ENCODE data around the gene FMNL2. TPM values are rescaled to one million over a fixed set of nuclear protein-coding genes. Genes with fewer than 3 reads are reported as not detected.

Gene FMNL2
- total and polyA plus RNA-seq, 10 donors, result 8.8 to 59.3 (median 33.5) TPM

GRCh38 chr2:152617456-152618192, 282.6 kb downstream of the FMNL2 start:
- 85 to 93% (median 91%) methylated on average over 4 of the region's 4 CpGs for WGBS, 5 donors
- H3K27me3 ChIP-seq (replicated peaks in 1 of 7), result no peaks in the 10 kb centered on the region
- H3K4me3 ChIP-seq, result no peak overlapping the region
- peaks cover 0 to 15% (median 9%) of the 10 kb centered on the region in 6 donors for H3K4me1 ChIP-seq
- no peak for DNase-seq
- no peaks in the 10 kb centered on the region for H3K9me3 ChIP-seq
- peaks cover 0 to 46% (median 0%) of the 10 kb centered on the region in 6 donors for H3K36me3 ChIP-seq
- H3K27ac ChIP-seq, result no peak overlapping the region
- TF ChIP-seq POLR2AphosphoS5 (IDR thresholded peaks at IDR 0.05) (no peak), POLR2A (IDR thresholded peaks at IDR 0.05) (no peak), CTCF (IDR thresholded peaks at IDR 0.05 in 8 of 11, conservative IDR thresholded peaks at IDR 0.05 in 3 of 11) (no peak)
- intact Hi-C loops (cut with DNase I; ENCODE audit: low total_unique reads), result no loop called here

- Histone ChIP-seq H3K4me3 (no peak overlapping the region), H3K27ac (no peak overlapping the region), H3K36me3 (peaks cover 0 to 46% (median 0%) of the 10 kb centered on the region in 6 donors), H3K9me3 (no peaks in the 10 kb centered on the region), H3K27me3 (replicated peaks in 1 of 7) (no peaks in the 10 kb centered on the region), H3K4me1 (peaks cover 0 to 12% (median 3%) of the 10 kb centered on the region in 6 donors)
- TF ChIP-seq POLR2A (IDR thresholded peaks at IDR 0.05), result no peak
- TF ChIP-seq CTCF (IDR thresholded peaks at IDR 0.05 in 8 of 11, conservative IDR thresholded peaks at IDR 0.05 in 3 of 11), result no peak
- no peak for TF ChIP-seq POLR2AphosphoS5 (IDR thresholded peaks at IDR 0.05)
- DNase-seq, result no peak
- intact Hi-C loops (cut with DNase I; ENCODE audit: low total_unique reads), result no loop called here
- 87 to 96% (median 93%) methylated on average over 5 of the region's 5 CpGs for WGBS, 5 donors
Observed at GRCh38 chr2:152618193-152618564, 283.2 kb downstream of the FMNL2 start.

- H3K4me3 ChIP-seq, result no peak overlapping the region
- H3K4me1 ChIP-seq, result peaks cover 0 to 13% (median 0%) of the 10 kb centered on the region in 6 donors
- peaks cover 0 to 42% (median 0%) of the 10 kb centered on the region in 6 donors for H3K36me3 ChIP-seq
- H3K27me3 ChIP-seq (replicated peaks in 1 of 7), result no peaks in the 10 kb centered on the region
- DNase-seq, result no peak
- H3K9me3 ChIP-seq, result no peaks in the 10 kb centered on the region
- H3K27ac ChIP-seq, result no peak overlapping the region
- TF ChIP-seq CTCF (IDR thresholded peaks at IDR 0.05 in 8 of 11, conservative IDR thresholded peaks at IDR 0.05 in 3 of 11), result no peak
- TF ChIP-seq POLR2A (IDR thresholded peaks at IDR 0.05), result no peak
- no peak for TF ChIP-seq POLR2AphosphoS5 (IDR thresholded peaks at IDR 0.05)
- intact Hi-C loops (cut with DNase I; ENCODE audit: low total_unique reads), result loop anchor here (10.0 kb wide), 1 partner anchor 275 kb away; no protein-coding TSS in a partner anchor
- WGBS, 5 donors, result 84 to 91% (median 86%) methylated on average over 7 of the region's 7 CpGs
Observed at GRCh38 chr2:152620208-152620607, 285.2 kb downstream of the FMNL2 start.

- intact Hi-C loops (cut with DNase I; ENCODE audit: low total_unique reads), result loop anchor here (10.0 kb wide), 1 partner anchor 276 kb away; no protein-coding TSS in a partner anchor
Observed at GRCh38 chr2:152620985-152621384, 286.0 kb downstream of the FMNL2 start.

More at GRCh38 chr2:152620985-152621384, 286.0 kb downstream of the FMNL2 start:
- H3K36me3 ChIP-seq, result peaks cover 0 to 40% (median 0%) of the 10 kb centered on the region in 6 donors
- H3K9me3 ChIP-seq, result no peaks in the 10 kb centered on the region
- H3K4me1 ChIP-seq, result peaks cover 0 to 13% (median 0%) of the 10 kb centered on the region in 6 donors
- H3K27me3 ChIP-seq (replicated peaks in 1 of 7), result no peaks in the 10 kb centered on the region
- TF ChIP-seq POLR2AphosphoS5 (IDR thresholded peaks at IDR 0.05) (no peak), CTCF (IDR thresholded peaks at IDR 0.05 in 8 of 11, conservative IDR thresholded peaks at IDR 0.05 in 3 of 11) (no peak), POLR2A (IDR thresholded peaks at IDR 0.05) (no peak)
- no peak for DNase-seq
- H3K4me3 ChIP-seq, result no peak overlapping the region
- WGBS, 5 donors, result 86 to 91% (median 90%) methylated on average over 9 of the region's 9 CpGs
- H3K27ac ChIP-seq, result no peak overlapping the region

All from spleen (tissue), 11 donors.